GM19463 (cell line): ENCODE data around the gene FDX1.

ENCODE experiments used
- ATAC-seq: cut with Tn5 transposase; IDR thresholded peaks from one replicate; pipeline ENCODE4 v1.9.1; 2021; ENCODE audit warnings: mild to moderate bottlenecking, moderate library complexity; ENCODE audit not compliant: unreplicated experiment

FDX1 gene

DNA sequence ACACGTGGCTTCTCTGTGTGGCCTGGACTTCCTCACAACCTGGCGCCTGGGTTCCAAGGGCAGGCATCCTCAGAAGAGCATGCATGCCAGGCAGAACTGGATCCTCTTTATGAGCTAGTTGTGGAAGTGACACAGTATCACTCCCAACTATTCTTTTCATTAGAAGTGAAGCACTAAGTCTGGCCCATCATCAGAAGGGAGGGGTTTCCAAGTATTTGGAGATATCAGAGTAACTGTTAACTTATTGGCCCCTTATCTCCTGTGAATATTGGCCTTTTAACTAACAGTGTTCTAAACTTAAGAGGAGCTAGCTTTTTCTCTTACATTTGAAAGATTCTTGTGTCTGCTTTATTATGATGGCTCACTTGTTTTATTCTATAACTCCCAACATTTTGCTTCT is 35.5 kb downstream of the FDX1 start:
- no peak for ATAC-seq

DNA sequence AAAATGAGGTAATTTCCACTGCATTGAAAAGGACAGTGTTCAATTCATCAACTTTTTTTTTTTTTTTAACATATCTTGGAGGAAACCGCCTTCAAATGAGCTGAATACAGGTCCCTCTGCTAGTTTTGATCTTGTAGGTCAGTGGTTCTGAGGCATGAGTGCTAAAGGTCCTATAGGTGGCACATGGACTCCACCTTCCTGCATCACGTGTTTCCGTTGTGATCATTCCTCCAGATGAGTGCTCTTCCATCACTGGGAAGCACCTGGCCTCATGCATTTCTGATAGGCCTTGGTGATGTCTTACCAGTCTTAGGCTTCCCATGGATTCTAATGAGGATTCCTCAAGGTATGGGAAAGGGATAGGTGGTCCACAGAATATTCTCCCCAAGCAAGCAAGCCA is 37.8 kb downstream of the FDX1 start:
- no peak for ATAC-seq

GRCh38 chr11:110468121-110468520 is 38.4 kb downstream of the FDX1 start:
- ATAC-seq: no peak

DNA sequence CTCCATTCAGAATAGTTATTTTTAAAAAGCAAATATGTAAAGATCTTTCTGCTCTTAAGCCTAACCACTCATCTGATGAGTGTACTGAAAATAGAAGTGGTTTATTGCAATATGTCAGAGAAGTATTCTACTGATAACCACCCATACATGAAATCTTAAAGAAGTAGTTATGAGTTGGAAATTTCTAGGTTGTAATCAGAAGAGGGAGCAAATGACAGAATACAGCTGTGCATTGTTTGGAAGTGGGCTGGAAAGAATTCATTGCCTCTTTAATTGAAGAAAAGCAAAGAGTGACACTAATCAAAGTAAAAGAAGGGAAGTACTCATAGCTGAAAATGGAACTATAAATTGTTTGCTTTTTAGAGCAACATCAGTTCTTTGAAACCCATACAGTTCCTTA is 39.4 kb downstream of the FDX1 start:
- ATAC-seq: no peak

DNA sequence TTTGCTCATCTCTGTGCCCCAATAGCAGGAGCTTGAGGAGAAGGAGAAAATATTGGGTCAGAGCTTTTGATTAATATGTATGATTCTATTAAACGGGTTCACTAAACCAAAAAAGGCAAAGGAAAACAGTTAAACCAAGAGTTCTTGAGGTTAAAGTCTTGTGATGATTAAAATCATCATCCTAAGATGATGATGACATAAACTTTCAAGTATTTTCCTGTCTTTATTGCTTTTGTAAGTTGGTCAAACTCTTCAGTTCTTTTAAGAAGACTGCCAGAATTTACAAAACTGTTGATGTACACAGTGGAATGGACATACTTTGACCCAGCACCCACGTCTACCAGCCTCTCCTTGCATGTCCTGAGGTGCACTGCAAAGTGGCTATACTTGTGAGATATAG is 41.0 kb downstream of the FDX1 start:
- no peak for ATAC-seq

DNA sequence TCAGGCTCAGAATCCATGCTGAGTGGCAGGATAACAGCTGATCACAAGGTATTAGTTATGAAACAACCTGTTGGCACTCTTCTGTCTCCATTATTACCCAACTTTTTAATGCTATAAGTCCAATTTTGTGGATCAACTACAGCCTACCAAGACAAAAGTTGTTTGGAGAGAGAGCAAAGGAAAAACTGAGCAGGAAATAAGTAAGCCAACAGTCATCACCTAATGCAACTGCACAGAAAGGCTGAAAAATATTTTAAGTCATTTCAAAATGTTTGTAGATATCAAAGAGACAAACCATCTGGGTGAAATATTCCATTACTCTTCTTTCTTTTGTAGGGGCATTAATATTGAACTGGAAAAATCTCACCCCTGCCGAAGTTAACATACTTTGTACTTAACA is 41.6 kb downstream of the FDX1 start:
- ATAC-seq: no peak

- no peak for ATAC-seq
Observed at GRCh38 chr11:110472858-110473257, 43.1 kb downstream of the FDX1 start.

- no peak for ATAC-seq
Observed at GRCh38 chr11:110473706-110474105, 44.0 kb downstream of the FDX1 start.

DNA sequence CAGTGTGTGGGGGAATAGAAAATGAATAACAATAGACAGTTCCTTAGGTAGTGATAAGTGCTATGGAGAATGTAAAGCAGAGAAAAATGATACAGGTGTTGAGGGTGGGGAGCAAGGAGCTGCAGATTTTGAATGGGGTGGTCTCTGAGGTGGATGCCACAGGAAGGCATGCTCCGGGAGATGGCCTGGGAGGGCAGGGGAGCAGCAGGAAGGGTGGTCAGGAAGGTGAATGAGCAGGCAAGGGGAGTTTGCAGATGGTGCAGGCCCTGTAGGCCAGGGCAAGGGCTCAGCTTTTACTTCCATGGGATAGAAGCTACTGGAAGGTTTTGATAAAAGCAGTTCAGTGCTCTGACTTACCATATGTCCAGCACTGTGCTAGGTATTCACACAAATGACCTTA is 44.8 kb downstream of the FDX1 start:
- ATAC-seq: no peak

DNA sequence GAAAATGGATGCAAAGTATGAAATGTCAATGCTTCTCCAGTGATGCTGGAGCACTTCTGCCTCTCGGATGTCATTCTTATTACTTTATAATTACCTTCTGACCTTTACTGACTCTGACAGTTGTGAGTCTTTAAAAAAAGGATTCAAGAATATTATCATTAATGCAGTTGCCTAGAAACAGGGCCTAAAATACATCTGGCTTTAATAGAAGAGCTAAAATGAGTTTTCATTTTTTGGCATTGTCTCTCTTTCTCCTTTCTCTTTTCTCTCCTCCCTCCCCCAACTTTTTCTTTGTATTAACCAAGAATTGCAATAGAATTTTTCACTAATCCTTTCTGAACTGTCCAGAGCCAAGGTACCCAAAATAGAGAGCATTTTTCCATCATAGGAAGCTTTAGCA is 45.9 kb downstream of the FDX1 start:
- no peak for ATAC-seq

- no peak for ATAC-seq
Observed at GRCh38 chr11:110478410-110478809, 48.7 kb downstream of the FDX1 start.

- ATAC-seq: no peak
Observed at GRCh38 chr11:110479108-110480101, 49.7 kb downstream of the FDX1 start.

DNA sequence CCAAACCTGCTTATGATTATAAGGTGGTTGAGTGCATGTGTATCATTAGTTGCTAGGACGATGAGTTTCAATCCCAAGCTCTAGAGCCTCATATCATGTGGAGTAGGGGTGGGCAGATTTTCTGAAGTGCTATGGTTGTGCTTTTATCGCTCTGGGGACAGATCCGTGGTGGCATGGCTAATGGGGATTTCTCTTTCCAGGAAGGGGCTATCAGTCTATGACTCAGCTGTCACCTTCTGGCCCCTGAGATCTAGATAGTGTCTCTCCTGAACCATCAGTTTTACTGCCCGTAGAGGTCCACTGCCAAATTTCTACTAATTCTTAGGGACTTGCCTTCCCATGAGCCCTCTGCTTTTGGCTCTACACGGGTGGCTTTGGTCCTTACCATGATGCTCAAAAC is 51.8 kb downstream of the FDX1 start:
- ATAC-seq: no peak

DNA sequence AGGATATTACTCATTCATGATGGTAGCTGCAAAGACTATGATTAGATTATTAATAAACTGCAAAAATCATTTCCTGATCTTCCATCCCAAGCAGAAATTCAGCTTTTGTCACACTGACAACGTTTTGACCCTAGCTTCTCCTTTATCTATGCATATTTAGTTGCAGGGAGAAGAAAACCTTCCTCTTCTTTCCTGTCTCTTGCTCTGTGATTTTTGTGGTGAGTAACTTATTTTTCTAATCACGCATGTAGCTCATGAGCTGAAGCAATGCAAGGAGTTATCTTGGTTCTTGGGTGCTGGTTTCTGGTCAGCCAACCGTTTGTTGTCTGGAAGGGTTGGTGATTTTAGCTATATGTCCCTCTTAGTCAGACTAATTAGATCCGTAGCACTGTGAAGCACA is 56.4 kb downstream of the FDX1 start:
- ATAC-seq: no peak

DNA sequence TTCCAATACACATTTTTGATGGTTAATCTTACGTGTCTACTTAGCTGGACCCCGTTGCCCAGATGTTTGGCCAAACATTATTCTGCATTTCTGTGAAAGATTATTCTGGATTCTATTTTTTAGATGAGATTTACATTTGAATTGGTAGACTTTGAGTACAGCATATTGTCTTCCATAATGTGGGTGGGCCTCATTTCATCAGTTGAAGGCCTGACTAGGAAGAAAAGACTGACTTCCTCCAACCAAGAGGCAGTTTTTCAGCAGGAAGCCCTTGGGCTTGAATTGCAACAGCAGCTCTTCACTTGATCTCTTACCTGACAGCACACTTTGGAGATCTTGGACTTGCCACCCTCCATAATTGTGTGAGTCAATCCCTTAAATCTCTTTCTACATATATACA is 58.7 kb downstream of the FDX1 start:
- no peak for ATAC-seq

GRCh38 chr11:110490886-110491285 is 61.1 kb downstream of the FDX1 start:
- ATAC-seq: no peak

DNA sequence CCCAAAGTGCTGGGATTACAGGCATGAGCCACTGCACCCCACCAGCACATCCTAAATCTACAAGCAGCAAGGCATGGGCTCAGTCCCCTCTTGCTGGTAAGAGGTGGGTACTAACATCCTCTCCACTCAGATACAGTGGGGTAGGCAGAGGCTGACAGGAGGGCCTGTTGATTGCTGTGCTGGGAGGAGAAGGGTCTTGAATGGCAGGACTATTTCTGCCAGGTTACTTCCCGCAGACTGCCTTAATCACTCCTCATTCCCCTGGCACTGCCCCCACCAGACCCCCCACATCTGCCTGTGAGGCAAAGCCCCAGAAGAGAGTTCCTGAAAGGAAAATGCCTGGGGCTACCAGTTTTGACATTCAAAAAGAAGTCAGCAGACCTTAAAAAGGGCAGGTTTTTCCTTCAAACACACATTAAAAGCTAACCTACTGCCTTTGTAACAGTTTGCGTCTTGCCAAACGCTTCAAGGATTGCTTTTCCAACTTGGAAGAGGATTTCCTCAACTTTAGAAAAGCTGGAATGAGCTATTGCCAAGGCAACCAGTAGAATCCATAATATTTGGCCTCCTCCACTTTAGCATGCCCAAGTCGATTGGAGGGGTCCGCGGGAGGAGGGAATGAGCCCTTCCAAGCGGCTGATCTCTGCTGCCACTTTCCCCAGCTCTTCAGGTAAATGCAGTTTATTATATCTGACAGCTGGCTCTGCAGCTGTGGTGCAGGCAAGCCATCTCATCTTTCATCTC is 62.0 kb downstream of the FDX1 start:
- ATAC-seq: no peak

GRCh38 chr11:110492321-110492685 is 62.6 kb downstream of the FDX1 start:
- ATAC-seq: no peak

GRCh38 chr11:110493346-110493745 is 63.6 kb downstream of the FDX1 start:
- ATAC-seq: no peak

- ATAC-seq: no peak
Observed at GRCh38 chr11:110497231-110497978, 67.7 kb downstream of the FDX1 start.

DNA sequence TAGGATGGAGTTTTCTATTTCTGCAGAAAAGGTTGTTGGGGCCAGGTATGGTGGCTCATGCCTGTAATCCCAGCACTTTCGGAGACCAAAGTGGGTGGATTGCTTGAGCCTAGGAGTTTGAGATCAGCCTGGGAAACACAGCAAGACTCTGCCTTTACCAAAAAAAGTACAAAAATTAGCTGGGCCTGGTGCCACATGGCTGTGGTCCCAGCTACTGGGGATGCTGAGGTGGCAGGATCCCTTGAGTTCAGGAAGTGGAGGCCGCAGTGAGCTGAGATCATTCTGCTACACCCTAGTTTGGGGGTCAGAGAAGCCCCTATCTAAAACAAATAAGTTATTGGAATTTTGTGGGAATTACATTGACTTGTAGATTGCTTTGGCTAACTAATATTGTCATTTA is 71.7 kb downstream of the FDX1 start:
- ATAC-seq: no peak
